Uterus (tissue), 4 donors: ENCODE measurements around the gene KIAA0232. TPM values are rescaled to one million over a fixed set of nuclear protein-coding genes. Genes with fewer than 3 reads are reported as not detected.
"Not testable (repeated sequence)": the region's sequence is repeated elsewhere in the genome, so short reads cannot be mapped to it uniquely, and the experiment has no call there.

Experiments used
- DNase-seq, 2 donors: peaks; one replicate each; pipeline ENCODE4 v3.0.0-alpha.2; 2019 to 2020
- H3K27ac ChIP-seq, 2 donors: fragments of 200-600 bp; sonication (generic); 1 replicate in 1 of 2; 2 replicates in 1 of 2; pipeline ENCODE4 v1.5.1; 2016 to 2018
- H3K27me3 ChIP-seq, 2 donors: fragments of 200-600 bp; sonication (generic); one replicate each; pipeline ENCODE4 v1.5.1; 2018 to 2019; ENCODE audit warnings: control low read depth in 1 of 2
- H3K36me3 ChIP-seq, 2 donors: fragments of 200-600 bp; sonication (generic); one replicate each; pipeline ENCODE4 v1.5.1; 2019; ENCODE audit warnings: control low read depth in 1 of 2
- H3K4me1 ChIP-seq, 2 donors: fragments of 200-600 bp; sonication (generic); one replicate each; pipeline ENCODE4 v1.5.1; 2018 to 2019; ENCODE audit warnings: control low read depth in 1 of 2
- H3K4me3 ChIP-seq, 2 donors: fragments of 200-600 bp; sonication (generic); 1 replicate in 1 of 2; 2 replicates in 1 of 2; pipeline ENCODE4 v1.5.1; 2018 to 2019; ENCODE audit warnings: mild to moderate bottlenecking in 1 of 2
- H3K9me3 ChIP-seq, 2 donors: fragments of 200-600 bp; sonication (generic); one replicate each; pipeline ENCODE4 v1.5.1; 2019; ENCODE audit warnings: control low read depth in 1 of 2
- POLR2A ChIP-seq, 2 donors: fragments of 450-650 bp; IDR thresholded peaks; one replicate each; pipeline ENCODE4 v1.6.1; 2016; ENCODE audit warnings: antibody characterized with exemption in 2 of 2, mild to moderate bottlenecking in 1 of 2, moderate library complexity in 1 of 2
- intact Hi-C: fragments of 100-400 bp; cut with DNase I; formaldehyde crosslinking; loops from one replicate; pipeline ENCODE4 v1.15.1; 2023; ENCODE audit warnings: low total_unique reads
- total RNA-seq, 4 donors: library from RNA; depleted of rRNA in 3 of 4; stranded (reverse); fragments of >200 nt in 3 of 4; gene quantifications; one replicate each; pipeline versions ENCODE4 v1.1.0 to v1.2.4, GENCODE V29; 2014 to 2023
- TF ChIP-seq, protein P1 (sequence below), 4 experiments: fragments of 200-600 bp in 2 of 4; fragments of 450-650 bp in 2 of 4; sonication (generic) in 2 of 4; IDR thresholded peaks; one replicate each; pipeline ENCODE4 v1.5.1; 2016 to 2019; ENCODE audit warnings: antibody characterized with exemption in 4 of 4, mild to moderate bottlenecking in 2 of 4, moderate library complexity in 1 of 4
- donor health status: DM: yes; HTN: yes; CAD: no.

KIAA0232 gene
- total RNA-seq, 4 donors from 2014 or later = 13.8 to 78.8 (median 43.4) TPM

DNA sequence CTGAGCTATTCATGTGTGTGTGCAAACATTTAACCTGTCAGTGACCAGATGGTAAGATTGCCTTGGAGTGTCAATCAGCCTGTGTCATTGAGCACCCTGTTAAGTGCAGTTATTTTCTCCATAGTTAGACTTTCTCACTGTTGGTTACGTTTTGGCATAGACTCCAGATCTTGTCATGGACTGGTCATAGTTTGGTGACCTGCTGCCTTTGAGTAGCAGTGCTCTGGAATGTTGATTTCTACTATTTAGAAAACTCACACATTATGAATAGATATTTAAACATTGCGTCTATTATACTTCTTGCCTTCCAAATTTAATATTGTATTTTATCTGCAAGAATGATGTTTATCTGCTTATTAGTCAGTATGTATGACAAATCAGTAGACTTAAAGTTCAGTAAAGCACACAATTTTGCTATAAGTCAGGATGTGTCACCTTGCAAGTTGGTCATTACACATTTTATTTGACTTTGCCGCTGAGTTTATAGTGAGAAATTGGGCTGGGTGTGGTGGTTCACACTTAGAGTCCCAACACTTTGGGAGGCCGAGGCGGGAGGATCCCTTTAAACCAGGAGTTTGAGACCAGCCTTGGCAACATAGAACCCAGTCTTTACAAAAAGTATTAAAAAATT lies 42.4 kb downstream of the KIAA0232 start:
- DNase-seq = no peak
- intact Hi-C loops = no loop called here
- Histone ChIP-seq H3K27ac (no peak overlapping the region), H3K36me3 (no peaks in the 10 kb centered on the region), H3K27me3 (no peaks in the 10 kb centered on the region), H3K4me1 (no peaks in the 10 kb centered on the region), H3K9me3 (no peaks in the 10 kb centered on the region), H3K4me3 (no peak overlapping the region)
- TF ChIP-seq, protein P1, sequence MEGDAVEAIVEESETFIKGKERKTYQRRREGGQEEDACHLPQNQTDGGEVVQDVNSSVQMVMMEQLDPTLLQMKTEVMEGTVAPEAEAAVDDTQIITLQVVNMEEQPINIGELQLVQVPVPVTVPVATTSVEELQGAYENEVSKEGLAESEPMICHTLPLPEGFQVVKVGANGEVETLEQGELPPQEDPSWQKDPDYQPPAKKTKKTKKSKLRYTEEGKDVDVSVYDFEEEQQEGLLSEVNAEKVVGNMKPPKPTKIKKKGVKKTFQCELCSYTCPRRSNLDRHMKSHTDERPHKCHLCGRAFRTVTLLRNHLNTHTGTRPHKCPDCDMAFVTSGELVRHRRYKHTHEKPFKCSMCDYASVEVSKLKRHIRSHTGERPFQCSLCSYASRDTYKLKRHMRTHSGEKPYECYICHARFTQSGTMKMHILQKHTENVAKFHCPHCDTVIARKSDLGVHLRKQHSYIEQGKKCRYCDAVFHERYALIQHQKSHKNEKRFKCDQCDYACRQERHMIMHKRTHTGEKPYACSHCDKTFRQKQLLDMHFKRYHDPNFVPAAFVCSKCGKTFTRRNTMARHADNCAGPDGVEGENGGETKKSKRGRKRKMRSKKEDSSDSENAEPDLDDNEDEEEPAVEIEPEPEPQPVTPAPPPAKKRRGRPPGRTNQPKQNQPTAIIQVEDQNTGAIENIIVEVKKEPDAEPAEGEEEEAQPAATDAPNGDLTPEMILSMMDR (IDR thresholded peaks at IDR 0.05) = no peak
- TF ChIP-seq POLR2A (IDR thresholded peaks at IDR 0.05) = no peak

DNA sequence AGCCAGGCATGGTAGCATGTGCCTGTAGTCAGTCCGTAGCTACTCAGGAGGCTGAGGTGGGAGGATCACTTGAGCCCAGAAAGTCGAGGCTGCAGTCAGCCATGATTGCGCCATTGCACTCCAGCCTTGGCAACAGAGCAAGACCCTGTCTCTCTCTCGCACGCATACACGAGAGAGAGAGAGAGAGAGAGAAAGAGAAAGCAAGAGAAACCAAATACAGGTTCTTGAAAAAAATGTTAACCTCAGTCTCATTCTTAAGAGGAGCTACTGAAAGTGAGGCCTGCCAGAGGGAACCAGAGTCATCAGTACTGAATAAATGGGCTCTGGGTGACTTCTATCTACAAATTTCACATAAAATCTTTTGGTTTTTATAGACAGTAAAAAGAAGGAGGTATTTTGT lies 42.9 kb downstream of the KIAA0232 start:
- Histone ChIP-seq H3K27me3 (no peaks in the 10 kb centered on the region), H3K4me1 (no peaks in the 10 kb centered on the region), H3K27ac (no peak overlapping the region), H3K4me3 (no peak overlapping the region), H3K36me3 (no peaks in the 10 kb centered on the region), H3K9me3 (no peaks in the 10 kb centered on the region)
- intact Hi-C loops = no loop called here
- DNase-seq = no peak
- TF ChIP-seq POLR2A (IDR thresholded peaks at IDR 0.05) = no peak
- TF ChIP-seq, protein P1 (IDR thresholded peaks at IDR 0.05) = no peak

DNA sequence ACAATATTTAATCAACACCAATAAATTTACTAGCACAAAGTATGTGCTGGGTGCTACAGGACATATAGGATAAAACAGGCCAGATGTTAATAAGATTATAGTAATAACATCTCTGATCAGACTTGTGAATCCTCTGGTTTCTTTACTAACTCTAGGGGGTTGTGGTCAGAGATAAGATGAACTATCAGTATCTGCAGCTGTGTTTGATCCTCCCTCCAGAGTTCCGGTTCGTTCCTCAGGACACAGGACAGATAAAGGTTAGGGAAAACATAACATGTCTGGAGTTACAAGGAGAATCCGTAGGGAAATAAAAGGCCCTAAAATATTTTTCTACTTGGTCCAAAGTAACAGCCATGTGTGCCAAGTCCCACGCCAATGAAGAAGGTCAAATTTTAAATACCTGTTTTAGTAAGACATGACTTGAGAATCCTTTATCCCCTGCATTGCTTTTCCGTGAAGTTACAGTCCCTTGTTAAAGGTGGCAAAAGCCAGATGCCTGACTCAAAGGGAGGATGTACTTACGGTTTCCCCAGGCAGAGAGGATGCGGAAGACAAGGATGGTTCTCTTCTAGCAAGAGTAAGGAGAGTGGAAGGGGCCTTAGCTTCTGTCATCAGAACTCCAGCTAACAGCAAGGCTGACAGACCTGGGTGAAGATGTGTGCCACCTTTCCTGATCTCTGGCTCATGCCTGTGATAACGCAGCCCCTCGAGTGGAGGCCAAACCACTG lies 44.4 kb downstream of the KIAA0232 start:
- no peak for DNase-seq
- Histone ChIP-seq H3K9me3 (no peaks in the 10 kb centered on the region), H3K4me1 (no peaks in the 10 kb centered on the region), H3K27me3 (no peaks in the 10 kb centered on the region), H3K27ac (no peak overlapping the region), H3K36me3 (no peaks in the 10 kb centered on the region), H3K4me3 (no peak overlapping the region)
- TF ChIP-seq POLR2A (IDR thresholded peaks at IDR 0.05) = no peak
- TF ChIP-seq, protein P1 (IDR thresholded peaks at IDR 0.05) = no peak
- intact Hi-C loops = no loop called here

DNA sequence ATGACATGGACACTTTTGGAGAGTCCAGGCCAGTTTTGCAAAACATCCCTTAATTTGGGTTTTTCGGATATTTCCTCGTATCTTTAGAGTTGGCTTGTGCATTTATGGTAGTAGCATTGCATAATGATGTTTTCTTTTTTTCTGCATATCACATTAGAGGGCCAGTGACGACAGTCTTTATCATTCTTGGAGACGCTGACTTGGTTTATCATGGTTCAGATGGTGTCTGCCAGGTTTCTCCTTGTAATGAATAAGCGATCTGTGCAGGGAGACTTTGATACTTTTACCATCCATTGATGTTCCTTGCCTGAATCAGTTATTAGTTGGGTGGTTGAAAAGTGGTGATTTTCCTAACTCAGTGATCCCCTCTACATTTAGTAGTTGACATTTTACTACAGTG lies 46.6 kb downstream of the KIAA0232 start:
- Histone ChIP-seq H3K4me1 (no peaks in the 10 kb centered on the region), H3K36me3 (no peaks in the 10 kb centered on the region), H3K27ac (no peak overlapping the region), H3K27me3 (no peaks in the 10 kb centered on the region), H3K4me3 (no peak overlapping the region), H3K9me3 (no peaks in the 10 kb centered on the region)
- intact Hi-C loops = no loop called here
- no peak for DNase-seq
- TF ChIP-seq, protein P1 (IDR thresholded peaks at IDR 0.05) = no peak
- no peak for TF ChIP-seq POLR2A (IDR thresholded peaks at IDR 0.05)

DNA sequence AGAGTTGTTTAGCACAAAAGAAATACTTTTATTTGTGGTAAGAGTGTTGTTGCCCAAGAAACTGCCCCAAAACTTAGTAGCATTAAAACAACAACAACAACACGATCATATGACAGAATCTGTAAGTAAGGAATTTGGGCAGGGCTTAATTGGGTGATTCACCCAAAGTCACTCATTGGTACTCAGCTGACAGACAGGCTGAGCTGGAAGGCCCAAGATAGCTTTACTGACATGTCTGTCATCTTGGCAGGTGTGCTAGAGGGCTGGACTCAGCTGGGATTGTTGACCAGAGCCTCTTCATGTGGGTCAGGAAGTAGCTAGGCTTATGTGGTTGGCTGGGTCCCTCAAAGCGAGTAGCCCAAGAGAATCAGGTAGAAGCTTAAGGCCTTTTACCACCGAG lies 52.3 kb downstream of the KIAA0232 start:
- Histone ChIP-seq H3K9me3 (no peaks in the 10 kb centered on the region), H3K4me1 (peaks cover 0 to 2% of the 10 kb centered on the region in 2 donors), H3K27ac (no peak overlapping the region), H3K4me3 (no peak overlapping the region), H3K27me3 (no peaks in the 10 kb centered on the region), H3K36me3 (no peaks in the 10 kb centered on the region)
- DNase-seq = no peak
- intact Hi-C loops = no loop called here
- TF ChIP-seq POLR2A (IDR thresholded peaks at IDR 0.05) = no peak
- TF ChIP-seq, protein P1 (IDR thresholded peaks at IDR 0.05) = no peak

DNA sequence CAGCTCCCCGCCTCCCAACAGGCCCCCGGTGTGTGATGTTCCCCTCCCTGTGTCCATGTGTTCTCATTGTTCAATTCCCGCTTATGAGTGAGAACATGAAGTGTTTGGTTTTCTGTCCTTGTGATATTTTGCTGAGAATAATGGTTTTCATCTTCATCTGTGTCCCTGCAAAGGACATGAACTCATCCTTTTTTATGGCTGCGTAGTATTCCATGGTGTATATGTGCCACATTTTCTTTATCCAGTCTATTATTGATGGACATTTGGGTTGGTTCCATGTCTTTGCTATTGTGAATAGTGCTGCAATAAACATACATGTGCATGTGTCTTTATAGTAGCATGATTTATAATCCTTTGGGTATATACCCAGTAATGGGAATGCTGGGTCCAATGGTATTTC lies 53.1 kb downstream of the KIAA0232 start:
- H3K36me3 ChIP-seq, DNase-seq, H3K27me3 ChIP-seq, H3K9me3 ChIP-seq, intact Hi-C loops, H3K4me1 ChIP-seq, H3K27ac ChIP-seq, H3K4me3 ChIP-seq: not testable (repeated sequence)

DNA sequence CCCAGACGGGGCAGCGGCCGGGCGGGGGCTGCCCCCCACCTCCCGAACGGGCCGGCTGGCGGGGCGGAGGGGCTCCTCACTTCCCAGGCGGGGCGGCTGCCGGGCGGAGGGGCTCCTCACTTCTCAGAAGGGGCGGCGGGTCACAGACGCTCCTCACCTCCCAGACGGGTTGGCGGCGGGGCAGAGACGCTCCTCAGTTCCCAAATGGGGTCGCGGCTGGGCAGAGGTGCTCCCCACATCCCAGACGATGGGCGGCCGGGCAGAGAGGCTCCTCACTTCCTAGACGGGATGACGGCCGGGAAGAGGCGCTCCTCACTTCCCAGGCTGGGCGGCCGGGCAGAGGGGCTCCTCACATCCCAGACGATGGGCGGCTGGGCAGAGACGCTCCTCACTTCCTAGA lies 54.6 kb downstream of the KIAA0232 start:
- DNase-seq, H3K4me1 ChIP-seq, H3K4me3 ChIP-seq, H3K9me3 ChIP-seq, H3K27ac ChIP-seq, intact Hi-C loops, H3K27me3 ChIP-seq, H3K36me3 ChIP-seq: not testable (repeated sequence)
